Keratinocyte (primary cell): Measurements from ENCODE around the gene SCAPER. TPM values are rescaled to one million over a fixed set of nuclear protein-coding genes. Genes with fewer than 3 reads are reported as not detected.
"Not testable (repeated sequence)": the region's sequence is repeated elsewhere in the genome, so short reads cannot be mapped to it uniquely, and the experiment has no call there.

ENCODE experiments used
- DNase-seq: peaks from one replicate; pipeline ENCODE4 v3.0.0-alpha.2; 2011; ENCODE audit warnings: low read depth, missing footprints, low spot score
- FAIRE-seq: peaks from 2 replicates; lab custom pipeline; 2011; peaks lifted over from hg19 to GRCh38; lab: Jason Lieb, UNC
- H2AFZ ChIP-seq: 2 replicates; pipeline ENCODE4 v1.6.0; 2012; ENCODE audit warnings: low read length, control low read depth, inconsistent platforms; ENCODE audit not compliant: control insufficient read depth
- H3K27ac ChIP-seq: 2 replicates; pipeline ENCODE4 v1.5.1; 2011; ENCODE audit warnings: low read length; ENCODE audit not compliant: control insufficient read depth, insufficient read depth
- H3K27me3 ChIP-seq: 3 replicates; pipeline ENCODE4 v1.6.0; 2011; ENCODE audit warnings: low read length; ENCODE audit not compliant: control insufficient read depth, insufficient read depth; ENCODE audit errors: extremely low read depth
- H3K36me3 ChIP-seq, 2 experiments: 2 replicates in 1 of 2; 3 replicates in 1 of 2; pipeline ENCODE4 v1.5.1; 2011; ENCODE audit warnings: low read length in 2 of 2, mild to moderate bottlenecking in 1 of 2; ENCODE audit not compliant: control insufficient read depth in 2 of 2, insufficient read depth in 2 of 2; ENCODE audit errors: extremely low read depth in 1 of 2
- H3K4me1 ChIP-seq: 3 replicates; pipeline ENCODE4 v1.5.1; 2011; ENCODE audit warnings: low read length; ENCODE audit not compliant: control insufficient read depth, insufficient read depth; ENCODE audit errors: extremely low read depth
- H3K4me2 ChIP-seq: 3 replicates; pipeline ENCODE4 v1.6.0; 2011; ENCODE audit warnings: low read depth, low read length; ENCODE audit not compliant: control insufficient read depth, insufficient read depth; ENCODE audit errors: extremely low read depth
- H3K4me3 ChIP-seq, 3 experiments: fragments of 200-600 bp in 1 of 3; sonication (generic) in 1 of 3; 2 replicates in 2 of 3; 3 replicates in 1 of 3; pipeline ENCODE4 v1.5.1; 2011 to 2016; ENCODE audit warnings: low read length in 3 of 3, mild to moderate bottlenecking in 3 of 3, control low read depth in 2 of 3, inconsistent platforms in 1 of 3, low read depth in 1 of 3, mixed read lengths in 1 of 3, mixed run types in 1 of 3, moderate library complexity in 1 of 3; ENCODE audit not compliant: control insufficient read depth in 2 of 3, insufficient read depth in 2 of 3; ENCODE audit errors: extremely low read depth in 1 of 3
- H3K79me2 ChIP-seq: 2 replicates; pipeline ENCODE4 v1.6.0; 2012; ENCODE audit warnings: low read length; ENCODE audit not compliant: control insufficient read depth, insufficient read depth
- H3K9ac ChIP-seq: 3 replicates; pipeline ENCODE4 v1.6.0; 2011; ENCODE audit warnings: low read length; ENCODE audit not compliant: control insufficient read depth, insufficient read depth; ENCODE audit errors: extremely low read depth
- H3K9me1 ChIP-seq: 3 replicates; pipeline ENCODE4 v1.6.0; 2011; ENCODE audit warnings: low read length; ENCODE audit not compliant: control insufficient read depth, insufficient read depth; ENCODE audit errors: extremely low read depth
- H3K9me3 ChIP-seq: 2 replicates; pipeline ENCODE4 v1.5.1; 2012; ENCODE audit warnings: low read depth, low read length; ENCODE audit not compliant: control insufficient read depth
- H4K20me1 ChIP-seq: 3 replicates; pipeline ENCODE4 v1.6.0; 2011; ENCODE audit warnings: low read length; ENCODE audit not compliant: control insufficient read depth, insufficient read depth; ENCODE audit errors: extremely low read depth
- CTCF ChIP-seq, 3 experiments: IDR thresholded peaks in 1 of 3; conservative IDR thresholded peaks in 1 of 3; optimal IDR thresholded peaks in 1 of 3; 2 replicates in 2 of 3; 3 replicates in 1 of 3; pipeline versions ENCODE3 to v1.5.1; 2011; ENCODE audit warnings: low read length in 3 of 3, mild to moderate bottlenecking in 3 of 3, moderate library complexity in 2 of 3, control low read depth in 1 of 3, inconsistent platforms in 1 of 3; ENCODE audit not compliant: insufficient read depth in 2 of 3; ENCODE audit errors: extremely low read depth in 1 of 3
- EZH2 ChIP-seq: IDR thresholded peaks from one replicate; pipeline ENCODE4 v1.6.1; 2012; ENCODE audit warnings: inconsistent platforms, mild to moderate bottlenecking, low read length, moderate library complexity
- dilution Hi-C: fragments of 300-500 bp; cut with MboI; formaldehyde crosslinking; loops from one replicate; pipeline ENCODE4 v1.7.0; 2020; ENCODE audit warnings: low sequenced_read_pairs; ENCODE audit not compliant: extremely low pct_ligation_motif_present
- polyA plus RNA-seq, 5 experiments: library from polyadenylated mRNA; depleted of rRNA in 3 of 5; stranded (reverse) in 3 of 5; stranded (forward) in 1 of 5; unstranded in 1 of 5; fragments of >200 nt; gene quantifications; 1 replicate in 1 of 5; 2 replicates in 3 of 5; 3 replicates in 1 of 5; pipeline versions ENCODE4 v1.2.1 to v1.2.3, GENCODE V29; 2011 to 2012; ENCODE audit warnings: missing spikeins in 2 of 5, low read depth in 1 of 5, low replicate concordance in 1 of 5

Gene SCAPER
- polyA plus RNA-seq, 1 donor (not counting 4 experiments of a cell fraction or from before 2014, with no cell fraction given): 5.2 TPM

GRCh38 chr15:76299786-76300185 lies 605.4 kb downstream of the SCAPER start:
- H3K27ac ChIP-seq: no peak overlapping the region
- no peak overlapping the region for H3K4me3 ChIP-seq
- no peak overlapping the region for H3K4me2 ChIP-seq
- dilution Hi-C loops: no loop called here
- DNase-seq: no peak
- FAIRE-seq: no peak
- no peak overlapping the region for H3K9ac ChIP-seq
- no peaks in the 10 kb centered on the region for H3K4me1 ChIP-seq
- H3K79me2 ChIP-seq: peaks cover 83% of the 10 kb centered on the region
- no peaks in the 10 kb centered on the region for H3K9me3 ChIP-seq
- TF ChIP-seq CTCF (optimal IDR thresholded peaks at IDR 0.05 in 1 of 3, IDR thresholded peaks at IDR 0.05 in 1 of 3, conservative IDR thresholded peaks at IDR 0.05 in 1 of 3; ENCODE audit: extremely low read depth in 1 of 3, insufficient read depth in 2 of 3, low read length in 3 of 3) (no peak), EZH2 (no peak)
- H3K9me1 ChIP-seq: no peaks in the 10 kb centered on the region
- no peaks in the 10 kb centered on the region for H3K27me3 ChIP-seq
- H3K36me3 ChIP-seq: no peaks in the 10 kb centered on the region
- no peaks in the 10 kb centered on the region for H4K20me1 ChIP-seq
- H2AFZ ChIP-seq: no peak overlapping the region

- no peak for FAIRE-seq
- H2AFZ ChIP-seq: no peak overlapping the region
- DNase-seq: no peak
- no peaks in the 10 kb centered on the region for H3K4me1 ChIP-seq
- no peaks in the 10 kb centered on the region for H4K20me1 ChIP-seq
- H3K9ac ChIP-seq: no peak overlapping the region
- H3K9me3 ChIP-seq: no peaks in the 10 kb centered on the region
- no peaks in the 10 kb centered on the region for H3K9me1 ChIP-seq
- dilution Hi-C loops: no loop called here
- TF ChIP-seq CTCF (optimal IDR thresholded peaks at IDR 0.05 in 1 of 3, IDR thresholded peaks at IDR 0.05 in 1 of 3, conservative IDR thresholded peaks at IDR 0.05 in 1 of 3; ENCODE audit: extremely low read depth in 1 of 3, insufficient read depth in 2 of 3, low read length in 3 of 3) (no peak), EZH2 (no peak)
- no peak overlapping the region for H3K27ac ChIP-seq
- no peak overlapping the region for H3K4me2 ChIP-seq
- H3K27me3 ChIP-seq: no peaks in the 10 kb centered on the region
- H3K79me2 ChIP-seq: peaks cover 84% of the 10 kb centered on the region
- H3K36me3 ChIP-seq: no peaks in the 10 kb centered on the region
- no peak overlapping the region for H3K4me3 ChIP-seq
These were observed 606.2 kb downstream of the SCAPER start for GRCh38 chr15:76298986-76299385.

GRCh38 chr15:76297951-76298350 lies 607.2 kb downstream of the SCAPER start:
- H3K4me1 ChIP-seq, FAIRE-seq, DNase-seq, H3K27me3 ChIP-seq, H3K9ac ChIP-seq, dilution Hi-C loops, H2AFZ ChIP-seq, H3K9me1 ChIP-seq, H3K9me3 ChIP-seq, H3K4me3 ChIP-seq, H3K27ac ChIP-seq, H3K4me2 ChIP-seq, H4K20me1 ChIP-seq, H3K36me3 ChIP-seq: not testable (repeated sequence)
- H3K79me2 ChIP-seq: peaks cover 77% of the 10 kb centered on the region
